Transverse colon (tissue), 4 donors: ENCODE results near the gene ARNT2.

Experiments
- CTCF ChIP-seq, 5 experiments: fragments of 200-600 bp in 3 of 5; fragments of 450-650 bp in 2 of 5; sonication (generic) in 3 of 5; IDR thresholded peaks; 1 replicate in 2 of 5; 2 replicates in 3 of 5; pipeline ENCODE4 v1.5.1; 2016 to 2017; ENCODE audit warnings: antibody characterized with exemption in 5 of 5, inconsistent platforms in 3 of 5, mild to moderate bottlenecking in 2 of 5, moderate library complexity in 1 of 5
- POLR2A ChIP-seq: fragments of 450-650 bp; IDR thresholded peaks from one replicate; pipeline ENCODE4 v1.6.1; 2016; ENCODE audit warnings: antibody characterized with exemption, mild to moderate bottlenecking, moderate library complexity
- POLR2AphosphoS5 ChIP-seq, 3 donors: sonication (generic); formaldehyde crosslinking; IDR thresholded peaks; one replicate each; pipeline ENCODE4 v1.6.1; 2016; ENCODE audit warnings: antibody characterized with exemption in 3 of 3

GRCh38 chr15:80591471-80591870 lies 187.3 kb downstream of the ARNT2 start:
- TF ChIP-seq POLR2AphosphoS5 (IDR thresholded peaks at IDR 0.05) (no peak), CTCF (IDR thresholded peaks at IDR 0.05) (no peak), POLR2A (no peak)
